Right atrium auricular region (tissue), 2 donors: ENCODE data around the gene CIDEA. TPM values are rescaled to one million over a fixed set of nuclear protein-coding genes. Genes with fewer than 3 reads are reported as not detected.
A peak's percentile ranks its signal among the peaks of the same experiment; 100 is the strongest.

Experiments
- DNase-seq: peaks from one replicate; pipeline ENCODE4 v3.0.0-alpha.2; 2019; ENCODE audit warnings: low spot score
- H3K27ac ChIP-seq, 2 donors: fragments of 200-600 bp; sonication (generic); 1 replicate in 1 of 2; 2 replicates in 1 of 2; pipeline ENCODE4 v1.5.1; 2016 to 2019
- H3K27me3 ChIP-seq, 2 donors: fragments of 200-600 bp; sonication (generic); one replicate each; pipeline versions ENCODE4 v1.5.1 to v1.6.0; 2017 to 2019
- H3K36me3 ChIP-seq: fragments of 200-600 bp; sonication (generic); one replicate; pipeline ENCODE4 v1.5.1; 2016
- H3K4me1 ChIP-seq, 2 donors: fragments of 200-600 bp; sonication (generic); one replicate each; pipeline versions ENCODE4 v1.5.1 to v1.6.0; 2017 to 2019
- H3K4me3 ChIP-seq, 2 donors: fragments of 200-600 bp; sonication (generic); 1 replicate in 1 of 2; 2 replicates in 1 of 2; pipeline ENCODE4 v1.5.1; 2017 to 2019; ENCODE audit warnings: mild to moderate bottlenecking in 1 of 2, moderate library complexity in 1 of 2
- H3K9me3 ChIP-seq, 2 donors: fragments of 200-600 bp; sonication (generic); one replicate each; pipeline ENCODE4 v1.5.1; 2019
- CTCF ChIP-seq, 2 donors: fragments of 200-600 bp; sonication (generic); IDR thresholded peaks; one replicate each; pipeline ENCODE4 v1.5.1; 2019; ENCODE audit warnings: antibody characterized with exemption in 2 of 2
- total RNA-seq, 2 donors: library from RNA; depleted of rRNA; stranded (reverse); fragments of >200 nt; gene quantifications; one replicate each; pipeline ENCODE4 v1.1.0, GENCODE V29; 2016

Gene CIDEA
- total RNA-seq, 2 donors from 2014 or later: 0.82 to 3.9 TPM

GRCh38 chr18:12253027-12253426 is 1.1 kb upstream of the CIDEA start:
- no peak for TF ChIP-seq CTCF (IDR thresholded peaks at IDR 0.05)
- Histone ChIP-seq H3K4me3 (no peak overlapping the region), H3K27me3 (no peaks in the 10 kb centered on the region), H3K4me1 (peaks cover 0 to 19% of the 10 kb centered on the region in 2 donors), H3K36me3 (no peaks in the 10 kb centered on the region), H3K27ac (no peak overlapping the region), H3K9me3 (no peaks in the 10 kb centered on the region)
- no peak for DNase-seq

- Histone ChIP-seq H3K9me3 (no peaks in the 10 kb centered on the region), H3K27ac (no peak overlapping the region), H3K36me3 (no peaks in the 10 kb centered on the region), H3K27me3 (no peaks in the 10 kb centered on the region), H3K4me3 (peak overlapping the region; percentile 30 to 44), H3K4me1 (peaks cover 0 to 19% of the 10 kb centered on the region in 2 donors)
- no peak for DNase-seq
- no peak for TF ChIP-seq CTCF (IDR thresholded peaks at IDR 0.05)
Measured at GRCh38 chr18:12253663-12254135, 462 bp upstream of the CIDEA start.

- H3K9me3 ChIP-seq: no peaks in the 10 kb centered on the region
- H3K4me3 ChIP-seq: no peak overlapping the region
- TF ChIP-seq CTCF (IDR thresholded peaks at IDR 0.05): no peak
- no peak for DNase-seq
- H3K4me1 ChIP-seq: peaks cover 0 to 19% of the 10 kb centered on the region in 2 donors
- H3K27ac ChIP-seq: no peak overlapping the region
- no peaks in the 10 kb centered on the region for H3K36me3 ChIP-seq
- H3K27me3 ChIP-seq: no peaks in the 10 kb centered on the region
Measured at GRCh38 chr18:12254820-12255511, 805 bp downstream of the CIDEA start.

GRCh38 chr18:12255626-12256026 is 1.5 kb downstream of the CIDEA start:
- Histone ChIP-seq H3K27ac (no peak overlapping the region), H3K27me3 (no peaks in the 10 kb centered on the region), H3K4me1 (peaks cover 0 to 19% of the 10 kb centered on the region in 2 donors), H3K36me3 (no peaks in the 10 kb centered on the region), H3K4me3 (no peak overlapping the region), H3K9me3 (no peaks in the 10 kb centered on the region)
- DNase-seq: no peak
- TF ChIP-seq CTCF (IDR thresholded peaks at IDR 0.05): no peak

- Histone ChIP-seq H3K9me3 (no peaks in the 10 kb centered on the region), H3K27me3 (no peaks in the 10 kb centered on the region), H3K27ac (no peak overlapping the region), H3K4me3 (no peak overlapping the region), H3K36me3 (no peaks in the 10 kb centered on the region), H3K4me1 (peaks cover 0 to 19% of the 10 kb centered on the region in 2 donors)
- TF ChIP-seq CTCF (IDR thresholded peaks at IDR 0.05): no peak
- DNase-seq: no peak
Measured at GRCh38 chr18:12256951-12257350, 2.8 kb downstream of the CIDEA start.
